ENCODE data around the gene TRIM16.
A peak's percentile ranks its signal among the peaks of the same experiment; 100 is the strongest.
"Not testable (repeated sequence)": the region's sequence is repeated elsewhere in the genome, so short reads cannot be mapped to it uniquely, and the experiment has no call there.

TRIM16 gene

DNA sequence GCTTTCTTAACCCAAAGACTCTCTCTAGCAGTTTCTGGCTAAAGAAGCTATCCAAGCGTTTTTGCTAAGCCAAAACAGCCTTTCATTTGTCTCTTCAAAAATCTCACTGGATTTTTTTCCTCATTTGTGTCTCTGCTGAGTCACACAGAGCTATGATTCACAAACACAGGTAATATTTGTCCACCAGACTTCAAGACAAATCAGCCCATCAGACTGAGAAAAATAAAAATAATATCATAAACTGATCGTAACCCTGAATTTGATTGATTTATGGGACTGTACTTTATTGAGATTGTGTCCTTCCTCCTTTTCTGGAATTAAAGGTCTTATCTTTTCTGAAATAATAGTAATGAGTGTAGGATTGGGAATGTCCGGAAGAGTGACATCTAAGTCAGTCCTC is 25.8 kb downstream of the TRIM16 start:
- no peak for DNase-seq (ENCODE audit: low spot score)

DNA sequence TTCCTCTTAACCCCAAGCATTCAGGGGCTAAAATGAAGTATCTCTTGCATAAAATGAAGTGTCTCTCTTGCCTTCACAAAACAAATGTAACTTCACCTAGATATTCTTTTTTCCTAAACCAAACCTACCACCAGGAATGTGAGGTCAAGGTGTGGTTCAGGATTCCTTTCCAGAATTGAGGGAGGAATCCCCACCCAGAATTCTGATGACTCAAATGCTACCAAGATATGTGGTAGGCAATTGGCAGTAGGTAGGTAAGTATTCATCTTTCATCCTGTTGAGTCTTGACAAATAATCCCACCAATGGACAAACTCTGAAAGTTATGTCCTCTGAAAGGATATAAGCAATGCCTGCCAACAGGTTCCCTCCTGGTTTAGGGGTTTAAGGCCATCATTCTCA is 26.2 kb downstream of the TRIM16 start:
- no peak for DNase-seq (ENCODE audit: low spot score)

DNA sequence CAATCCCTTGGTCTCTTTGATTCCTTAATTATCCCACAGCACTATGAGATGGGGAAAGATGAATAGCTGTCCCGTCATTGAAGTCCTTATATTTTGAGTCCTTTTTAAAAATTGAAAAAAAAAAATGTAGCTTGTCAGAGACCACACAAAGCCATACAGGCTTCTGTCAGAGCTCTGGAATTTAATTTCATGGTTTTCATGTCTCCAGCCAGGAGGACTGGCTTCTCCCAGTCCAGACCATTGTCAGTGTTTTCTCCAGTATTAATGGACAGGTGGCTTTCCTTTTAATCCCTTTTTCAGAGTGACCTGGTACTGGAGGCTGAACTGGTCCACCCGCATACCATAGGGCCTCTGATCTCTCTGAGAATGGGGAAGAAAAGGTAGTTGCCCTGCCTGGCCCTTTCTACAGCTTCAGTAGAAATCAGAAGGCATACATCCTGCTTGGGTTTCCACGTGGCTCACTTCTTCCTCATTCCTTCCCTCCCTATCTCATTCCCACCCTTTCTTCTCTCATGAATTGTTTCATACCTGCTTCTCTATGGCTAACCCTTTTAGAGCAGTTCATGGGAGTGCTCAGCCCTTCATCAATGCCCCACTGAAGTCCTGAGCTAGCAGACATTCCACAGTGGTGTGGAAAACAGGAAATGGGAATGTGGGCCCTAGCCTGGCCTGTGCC is 29.1 kb downstream of the TRIM16 start:
- DNase-seq (ENCODE audit: low spot score), result no peak

DNA sequence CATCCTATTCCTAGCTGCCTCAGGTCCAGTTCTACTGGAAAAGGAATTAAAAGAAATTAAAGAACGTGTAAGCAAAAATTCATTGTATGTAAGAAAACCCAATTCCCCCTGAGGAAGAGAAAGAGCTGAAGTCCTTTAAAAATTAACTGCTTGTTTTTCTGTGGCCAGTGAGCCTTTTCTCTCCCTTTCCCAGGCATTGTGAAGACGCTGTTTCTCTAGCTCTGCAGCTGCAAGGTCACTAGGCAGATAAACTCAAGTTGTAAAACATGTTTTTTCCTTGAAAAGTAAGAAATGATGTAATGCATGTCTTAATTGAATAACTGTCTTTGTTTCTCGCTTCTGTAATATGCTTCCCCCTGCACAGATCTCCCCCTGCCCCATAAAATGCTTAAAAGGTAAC is 29.7 kb downstream of the TRIM16 start:
- not testable (repeated sequence) for DNase-seq (ENCODE audit: low spot score)

DNA sequence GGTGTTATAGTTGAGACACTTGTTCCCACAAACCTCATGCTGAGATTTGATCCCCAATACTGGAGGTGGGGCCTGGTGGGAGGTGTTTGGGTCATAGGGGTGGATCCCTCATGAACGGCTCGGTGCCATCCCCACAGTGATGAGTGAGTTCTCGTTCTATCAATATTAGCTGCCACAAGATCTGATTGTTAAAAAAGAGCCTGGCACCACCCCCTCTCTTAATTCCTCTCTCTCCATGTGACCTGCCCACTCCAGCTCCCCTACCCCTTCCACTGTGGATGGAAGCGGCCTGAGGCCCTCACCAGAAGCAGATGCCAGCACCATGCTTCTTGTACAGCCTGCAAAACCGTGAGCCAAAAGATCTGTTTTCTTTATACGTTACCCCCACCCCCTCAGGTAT is 31.2 kb downstream of the TRIM16 start:
- DNase-seq (ENCODE audit: low spot score), result no peak

DNA sequence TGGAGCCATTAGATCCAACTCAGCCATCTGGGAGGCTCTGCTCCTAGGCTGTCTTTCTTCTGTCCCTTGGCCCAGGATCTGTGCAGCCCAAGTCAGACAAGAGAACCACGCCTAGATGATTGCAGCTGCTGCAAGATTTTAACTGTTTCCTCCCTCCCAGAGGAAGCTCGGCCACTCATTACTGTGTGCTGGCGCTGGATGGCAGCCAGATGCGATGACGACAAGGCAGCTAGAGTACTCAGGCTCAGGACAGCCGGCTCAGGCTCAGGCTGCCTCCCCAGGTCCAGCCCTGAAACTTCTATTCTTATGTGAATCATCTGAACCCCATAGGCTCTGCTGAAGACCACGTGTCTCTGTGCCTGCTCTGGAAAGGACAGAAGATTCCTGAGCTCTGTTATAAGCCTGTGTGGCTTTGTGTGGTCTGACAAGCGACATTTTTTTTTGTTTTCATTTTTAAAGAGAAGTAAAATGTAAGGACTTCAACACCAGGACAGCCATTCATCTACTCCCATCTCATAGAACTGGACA is 32.5 kb downstream of the TRIM16 start:
- DNase-seq (ENCODE audit: low spot score), result peak; percentile 78

DNA sequence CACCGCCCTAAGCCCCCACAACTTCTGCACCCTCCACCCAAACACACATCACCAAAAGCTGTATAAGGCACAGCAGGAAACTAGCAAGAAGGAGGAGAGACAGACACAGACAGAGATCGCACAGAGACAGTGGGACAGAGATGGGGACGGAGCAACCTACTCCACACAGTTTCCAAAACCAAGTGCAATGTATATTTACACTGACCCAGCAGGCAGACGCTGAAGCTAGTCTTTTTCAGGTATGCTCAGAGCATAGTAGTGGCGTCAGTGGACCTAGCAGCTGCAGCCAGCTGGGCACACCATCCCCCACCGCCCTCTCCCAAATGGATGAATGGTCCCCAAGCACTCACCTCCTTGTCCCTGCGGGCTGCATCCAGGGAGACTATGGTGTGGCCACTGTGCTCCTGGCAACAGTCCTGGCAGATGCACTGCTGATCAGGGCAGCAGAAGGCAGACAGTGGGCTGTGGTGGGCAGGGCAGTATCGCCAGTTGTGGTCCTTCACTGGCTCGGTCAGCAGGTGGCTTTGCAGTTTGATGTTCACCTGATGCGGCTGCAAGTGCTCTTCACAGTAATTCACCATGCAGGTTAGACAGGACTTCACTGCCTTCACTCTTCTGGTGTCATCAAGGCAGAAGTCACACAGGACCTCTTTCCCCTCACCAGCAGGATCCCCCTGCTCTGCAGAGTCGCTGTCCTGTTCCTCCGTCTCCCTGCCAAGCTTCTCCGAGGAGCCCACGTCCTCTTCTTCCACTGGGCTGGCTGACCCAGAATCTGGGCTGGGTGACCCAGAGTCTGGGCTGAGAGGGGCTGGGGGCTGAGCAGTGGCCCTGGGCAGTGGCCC is 33.1 kb downstream of the TRIM16 start:
- DNase-seq (ENCODE audit: low spot score), result no peak

DNA sequence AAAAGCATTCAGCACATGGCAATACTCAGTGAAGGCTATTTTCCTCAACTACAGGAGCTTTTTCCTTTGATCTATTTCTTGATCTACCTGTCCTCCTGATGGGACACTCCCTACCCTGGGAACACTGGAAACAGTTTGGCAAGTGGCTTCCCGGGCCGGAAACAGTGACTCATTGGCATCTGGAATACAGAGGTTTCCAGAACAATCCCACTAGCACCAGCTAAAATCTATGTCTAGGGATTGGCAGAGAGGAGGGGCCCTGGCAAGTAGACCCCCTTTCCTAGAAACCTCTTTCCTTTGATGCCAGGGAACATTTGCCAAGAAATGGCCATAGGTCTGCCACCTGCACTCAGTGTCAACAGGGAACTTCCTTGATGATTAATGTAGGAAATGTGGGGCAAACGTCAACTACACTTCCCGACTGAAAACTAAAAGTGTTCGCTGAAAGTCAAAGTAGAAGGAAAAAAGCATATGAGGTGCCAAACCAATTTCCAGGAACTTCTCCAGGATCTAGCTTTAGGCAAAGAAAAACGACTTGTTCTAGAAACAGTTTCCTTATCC is 34.2 kb downstream of the TRIM16 start:
- DNase-seq (ENCODE audit: low spot score), result no peak

DNA sequence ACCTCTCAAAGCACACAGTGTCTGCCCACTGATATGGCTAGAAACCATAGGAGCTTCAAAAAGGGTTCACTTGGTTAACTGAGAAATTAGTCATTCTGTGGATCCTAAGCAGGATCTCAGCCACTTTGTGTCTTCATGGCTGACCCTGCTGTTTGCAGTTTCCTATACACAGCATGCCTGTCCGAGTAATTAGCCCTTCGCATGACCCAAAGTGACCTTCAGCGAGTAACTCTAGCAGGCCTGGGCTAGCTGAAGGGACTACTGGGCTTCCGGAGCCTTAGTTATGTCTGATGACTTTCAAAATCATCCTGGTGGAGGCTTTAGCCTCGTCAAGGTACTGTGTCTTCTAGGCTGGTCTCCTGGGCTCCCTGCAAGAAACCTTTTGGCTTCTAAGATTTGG is 35.7 kb downstream of the TRIM16 start:
- DNase-seq (ENCODE audit: low spot score), result no peak

DNA sequence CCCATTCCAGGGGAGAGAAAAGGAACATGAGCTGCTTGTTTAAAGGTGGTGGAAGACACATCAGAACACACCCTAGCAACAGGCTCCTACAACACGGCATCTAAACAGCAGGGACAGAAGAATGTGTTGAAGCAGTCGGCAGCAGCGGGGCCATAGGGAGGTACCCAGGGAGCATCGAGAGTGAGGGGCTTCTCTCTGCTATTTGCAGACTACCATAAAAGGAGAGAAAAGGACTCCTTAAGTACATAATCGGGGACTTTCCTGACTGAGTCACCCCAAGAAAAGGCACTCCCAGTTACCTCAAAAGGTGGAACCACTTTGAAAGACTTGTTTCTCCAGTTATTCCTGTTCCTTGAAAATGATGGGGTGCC is 38.2 kb downstream of the TRIM16 start:
- DNase-seq (ENCODE audit: low spot score), result not testable (repeated sequence)

DNA sequence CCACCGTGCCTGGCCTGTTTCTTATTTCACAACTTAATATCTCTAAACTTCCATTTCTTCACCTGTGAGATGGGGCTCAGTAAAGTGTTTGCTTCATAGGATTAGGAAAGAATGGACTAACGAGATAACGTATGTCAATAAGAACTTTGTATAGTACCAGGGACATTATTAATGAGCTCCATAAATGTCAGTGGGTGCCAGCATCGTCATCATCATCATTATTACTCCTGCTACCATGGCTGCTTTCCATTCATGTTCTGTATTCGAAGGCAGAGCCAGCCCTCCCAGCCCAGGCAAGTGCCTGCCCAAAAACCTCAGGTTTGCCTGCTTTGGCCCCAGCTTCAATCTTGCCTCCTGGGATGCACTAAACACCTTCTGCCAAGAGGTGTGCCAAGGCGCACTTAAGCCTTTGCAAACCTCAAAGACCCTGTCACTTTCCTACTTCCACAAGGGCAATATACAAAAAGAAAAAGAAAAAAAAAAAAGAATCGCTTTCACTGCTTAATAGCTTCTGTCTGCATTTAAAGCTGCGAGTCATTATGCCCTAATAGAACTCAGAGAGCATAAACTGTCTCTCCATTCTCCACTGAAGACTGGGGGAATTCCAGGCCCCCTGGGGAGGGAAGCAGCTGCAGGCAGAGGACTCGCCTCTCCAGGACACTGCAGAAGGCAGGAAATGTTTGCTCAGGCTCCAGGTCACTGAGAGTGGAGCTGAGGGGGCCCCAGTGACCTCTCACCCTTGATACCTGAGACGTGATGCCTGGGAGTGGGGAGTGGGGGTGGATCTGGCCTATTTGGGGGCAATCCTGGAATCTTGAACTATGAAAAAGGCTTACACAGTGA is 38.8 kb downstream of the TRIM16 start:
- DNase-seq (ENCODE audit: low spot score), result not testable (repeated sequence)

DNA sequence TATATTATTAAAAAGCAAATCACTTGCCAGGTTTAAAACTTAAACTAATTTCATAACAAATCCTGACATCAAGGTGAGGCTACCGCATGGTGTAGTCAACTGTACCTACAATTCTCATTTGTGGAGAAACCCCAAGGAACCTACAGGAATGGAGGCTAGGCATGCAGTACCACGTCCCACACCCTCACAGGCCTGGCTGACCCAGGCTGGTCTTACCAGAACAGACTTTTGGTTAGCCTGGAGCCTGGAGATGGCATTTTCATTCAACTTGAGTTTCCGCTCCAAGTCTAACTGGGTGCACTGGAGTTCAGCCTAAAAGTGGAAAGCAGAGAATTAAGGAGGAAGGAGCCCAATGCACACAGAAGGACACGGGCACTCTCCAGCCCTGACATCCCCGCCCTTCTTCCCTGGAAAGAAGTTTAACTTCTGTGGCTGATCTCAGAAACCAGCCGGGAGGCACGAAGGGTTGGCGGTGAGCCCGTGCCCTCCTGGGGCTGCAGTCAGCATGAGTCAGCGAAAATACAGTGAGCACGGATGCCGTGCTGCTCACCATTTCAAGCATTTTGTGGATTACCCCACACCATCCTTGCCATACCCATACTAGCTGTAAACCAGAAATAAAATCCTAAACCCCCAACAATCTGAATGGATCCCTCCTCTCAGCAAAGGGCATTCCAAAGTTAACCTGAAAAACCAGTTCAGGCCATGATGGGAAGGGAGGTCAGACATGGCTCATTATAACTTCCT is 41.4 kb downstream of the TRIM16 start:
- not testable (repeated sequence) for DNase-seq (ENCODE audit: low spot score)

DNA sequence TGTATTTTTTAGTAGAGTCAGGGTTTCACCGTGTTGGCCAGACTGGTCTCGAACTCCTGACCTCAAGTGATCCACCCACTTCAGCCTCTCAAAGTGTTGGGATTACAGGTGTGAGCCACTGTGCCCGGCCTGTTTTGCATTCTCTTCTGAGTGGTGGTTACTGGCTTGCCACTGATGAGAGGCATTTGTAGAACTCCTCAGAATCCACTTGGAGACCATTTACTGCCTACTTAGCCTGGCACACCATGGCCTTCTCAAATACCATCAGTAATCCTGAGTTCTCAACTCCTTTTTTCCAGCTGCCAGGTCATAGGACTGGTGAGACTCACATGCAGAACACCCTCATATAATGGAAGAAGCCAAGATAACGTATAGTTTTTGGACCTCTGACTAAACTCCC is 42.1 kb downstream of the TRIM16 start:
- DNase-seq (ENCODE audit: low spot score), result not testable (repeated sequence)

DNA sequence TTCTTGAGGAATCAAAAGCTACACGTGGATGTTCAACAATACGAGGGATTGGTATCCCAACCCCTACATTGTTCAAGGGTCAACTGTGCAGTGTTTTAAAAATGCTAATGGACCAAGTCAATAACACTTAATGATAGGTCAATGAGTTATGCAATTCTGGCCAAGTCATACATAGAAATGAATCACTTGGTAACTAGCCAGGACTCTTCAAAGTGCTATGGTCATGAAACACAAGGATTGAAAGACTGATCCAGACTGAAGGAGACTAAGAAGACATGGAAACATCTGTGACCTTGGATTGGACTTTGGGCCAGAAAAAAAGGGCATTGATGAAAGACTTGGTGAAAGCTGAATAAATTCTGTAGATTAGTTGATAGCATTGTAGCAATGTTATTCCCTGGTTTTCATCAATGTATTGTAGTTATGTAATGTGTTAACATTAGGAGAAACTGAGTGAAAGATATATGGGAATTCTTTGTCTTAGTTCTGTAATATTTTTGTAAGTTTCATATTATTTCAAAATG is 53.1 kb downstream of the TRIM16 start:
- DNase-seq (ENCODE audit: low spot score), result not testable (repeated sequence)

DNA sequence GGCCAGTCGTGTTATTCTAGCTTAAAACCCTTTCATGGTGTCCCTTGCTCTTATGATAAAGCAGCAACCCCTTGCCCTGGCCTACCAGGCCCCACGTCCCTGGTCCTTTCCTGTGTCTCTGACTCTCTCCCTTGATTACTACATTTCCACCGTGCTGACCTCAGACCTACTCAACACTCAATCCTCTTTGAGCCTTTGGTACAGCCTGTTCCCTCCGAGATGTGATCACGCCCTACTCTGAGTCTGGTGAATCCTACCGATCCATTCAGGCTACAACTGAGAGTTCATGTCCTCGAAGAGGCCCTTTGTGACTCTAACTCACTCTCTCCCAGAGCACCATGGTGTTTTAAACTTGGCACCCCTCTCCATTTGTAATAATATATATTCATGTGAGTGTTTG is 54.1 kb downstream of the TRIM16 start:
- DNase-seq (ENCODE audit: low spot score), result not testable (repeated sequence)

DNA sequence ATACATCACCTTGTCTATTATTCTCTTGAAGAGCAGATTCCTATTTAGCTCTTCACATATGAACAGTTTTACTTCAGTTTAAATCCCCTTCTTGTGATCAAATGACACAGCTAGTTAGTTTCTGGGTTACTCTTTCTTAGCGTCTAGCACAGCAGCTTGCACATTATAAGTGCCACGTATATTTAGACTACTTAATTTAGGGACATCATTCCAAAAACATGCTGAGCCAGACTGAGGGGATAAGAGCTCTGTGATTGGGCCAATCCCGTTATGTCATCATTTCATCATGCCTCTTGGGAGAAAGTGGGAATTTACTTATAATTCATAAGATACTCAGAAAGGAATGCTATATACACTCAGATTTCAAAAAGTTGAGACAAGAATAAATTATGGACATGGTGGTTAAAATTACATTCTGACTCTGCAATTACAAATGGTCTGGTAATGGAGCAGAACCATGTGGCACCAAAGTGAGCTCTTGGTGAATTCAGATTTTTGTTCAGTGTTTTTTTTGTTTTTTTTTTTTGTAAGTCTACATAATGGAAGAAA is 60.4 kb downstream of the TRIM16 start:
- not testable (repeated sequence) for DNase-seq (ENCODE audit: low spot score)

DNA sequence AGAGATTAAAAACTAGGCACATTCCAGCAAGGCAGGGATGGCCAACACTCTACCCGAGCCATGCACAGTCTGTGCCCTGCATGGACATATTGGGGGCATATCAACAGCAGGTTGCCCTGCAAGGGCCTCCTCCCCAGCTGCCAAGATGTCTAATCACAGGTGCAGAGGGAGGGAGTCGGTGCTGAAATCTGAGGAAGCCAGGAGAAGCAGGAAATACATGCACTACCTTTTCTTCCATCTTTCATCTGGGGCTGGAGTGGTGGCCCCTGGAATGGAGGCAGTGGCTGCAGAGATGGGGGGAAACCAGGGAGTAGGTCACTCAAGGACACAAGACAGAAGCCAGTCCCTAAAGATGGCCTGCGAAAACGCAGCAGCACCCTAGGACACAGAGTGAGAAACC is 60.9 kb downstream of the TRIM16 start:
- not testable (repeated sequence) for DNase-seq (ENCODE audit: low spot score)

DNA sequence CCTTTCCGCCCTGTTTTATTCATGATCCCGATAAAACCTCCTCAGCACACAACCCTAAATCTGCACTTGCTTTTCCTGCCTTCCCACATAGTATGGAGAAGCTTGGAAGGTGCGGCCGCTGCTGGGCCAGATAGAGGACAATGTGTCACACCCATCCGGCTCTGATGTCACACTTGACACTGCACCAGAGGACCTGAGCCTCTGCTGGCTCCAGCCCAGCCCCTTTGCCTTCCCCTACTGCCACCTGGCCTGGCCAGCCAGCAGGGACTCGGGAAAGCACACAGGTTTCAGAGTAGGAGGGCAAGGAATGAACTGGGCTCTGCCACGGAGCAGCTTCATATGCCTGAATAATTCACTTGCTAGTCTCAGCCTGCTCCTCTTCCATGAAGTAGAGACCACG is 62.0 kb downstream of the TRIM16 start:
- DNase-seq (ENCODE audit: low spot score), result not testable (repeated sequence)

DNA sequence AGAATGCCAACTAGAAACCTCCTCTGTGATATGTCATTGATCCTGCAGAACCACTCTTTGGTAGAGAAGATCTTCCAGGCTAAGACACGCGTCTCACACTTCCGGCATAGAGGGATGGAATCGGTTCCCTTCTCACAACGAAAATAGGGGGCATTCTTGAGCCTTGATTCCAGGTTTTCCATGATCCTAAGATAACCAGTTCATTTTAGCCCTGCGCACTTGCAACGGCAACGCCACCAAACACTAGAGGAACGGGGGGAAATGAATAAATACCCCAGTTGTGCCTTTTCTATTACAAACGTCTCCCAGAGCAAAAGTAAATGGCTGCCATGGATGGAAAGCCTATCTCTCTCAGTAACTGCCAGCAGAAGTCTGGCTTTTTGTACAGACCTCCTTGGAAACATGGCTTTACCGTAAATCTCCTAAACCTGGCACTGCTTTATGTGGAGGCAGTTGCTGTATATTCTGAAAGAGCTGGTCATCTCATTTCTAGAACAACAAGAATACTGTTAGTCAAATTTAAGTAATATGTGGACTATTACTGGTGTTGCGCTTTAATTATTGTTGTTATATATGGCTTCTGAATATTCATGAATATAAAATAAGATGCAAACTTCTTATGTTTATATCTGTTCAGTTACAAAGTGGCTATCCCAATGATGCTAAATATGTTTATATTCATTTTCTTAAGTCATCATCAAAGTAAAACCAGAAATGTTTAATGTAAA is 64.6 kb downstream of the TRIM16 start, which contains the start of gene FBXW10B:
Gene FBXW10B, minus strand, starts transcription at position 374 of the 728 bp plus-strand sequence. Its CDS starts 192 bp downstream, at position 182.
- not testable (repeated sequence) for DNase-seq (ENCODE audit: low spot score)

DNA sequence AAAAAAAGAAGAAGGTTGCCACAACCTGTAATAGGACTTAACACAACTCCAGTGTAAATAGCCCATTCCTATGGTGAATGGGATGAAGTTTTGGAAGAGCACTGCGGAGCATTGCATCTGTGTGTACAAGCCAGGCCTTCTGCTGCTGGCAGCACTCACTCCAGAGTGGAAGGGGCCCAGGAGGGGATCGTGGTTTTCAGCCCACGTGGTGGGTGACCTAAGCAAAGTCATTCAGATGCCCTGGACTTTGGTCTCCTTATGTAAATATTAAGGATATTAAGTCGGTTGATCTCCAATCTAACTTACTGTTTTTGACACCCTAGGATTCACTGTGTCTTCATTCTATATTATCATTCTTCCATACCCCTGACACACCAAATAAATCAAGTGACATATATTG is 67.3 kb downstream of the TRIM16 start:
- DNase-seq (ENCODE audit: low spot score), result not testable (repeated sequence)

All from iPS-NIHi11 (cell line).